GM13976 (cell line): ENCODE data around the gene CRYBA1.

Source experiments
- DNase-seq: peaks from one replicate; pipeline ENCODE4 v3.0.0; 2012; ENCODE audit warnings: low spot score
- in situ Hi-C: fragments of 300-500 bp; cut with MboI; formaldehyde crosslinking; loops from one replicate; pipeline ENCODE4 v1.12.0; 2022; ENCODE audit warnings: low sequenced_read_pairs, mixed read lengths, inconsistent platforms; ENCODE audit not compliant: unreplicated experiment
- TF ChIP-seq, protein P1 (sequence below): IDR thresholded peaks from 2 replicates; pipeline ENCODE4 v1.5.1; 2012; ENCODE audit warnings: borderline replicate concordance, mild to moderate bottlenecking; ENCODE audit not compliant: insufficient read depth; ENCODE audit errors: extremely low read depth, missing control alignments, control extremely low read depth

Gene CRYBA1

GRCh38 chr17:29273924-29274323 is 27.3 kb downstream of the CRYBA1 start:
- TF ChIP-seq, protein P1, sequence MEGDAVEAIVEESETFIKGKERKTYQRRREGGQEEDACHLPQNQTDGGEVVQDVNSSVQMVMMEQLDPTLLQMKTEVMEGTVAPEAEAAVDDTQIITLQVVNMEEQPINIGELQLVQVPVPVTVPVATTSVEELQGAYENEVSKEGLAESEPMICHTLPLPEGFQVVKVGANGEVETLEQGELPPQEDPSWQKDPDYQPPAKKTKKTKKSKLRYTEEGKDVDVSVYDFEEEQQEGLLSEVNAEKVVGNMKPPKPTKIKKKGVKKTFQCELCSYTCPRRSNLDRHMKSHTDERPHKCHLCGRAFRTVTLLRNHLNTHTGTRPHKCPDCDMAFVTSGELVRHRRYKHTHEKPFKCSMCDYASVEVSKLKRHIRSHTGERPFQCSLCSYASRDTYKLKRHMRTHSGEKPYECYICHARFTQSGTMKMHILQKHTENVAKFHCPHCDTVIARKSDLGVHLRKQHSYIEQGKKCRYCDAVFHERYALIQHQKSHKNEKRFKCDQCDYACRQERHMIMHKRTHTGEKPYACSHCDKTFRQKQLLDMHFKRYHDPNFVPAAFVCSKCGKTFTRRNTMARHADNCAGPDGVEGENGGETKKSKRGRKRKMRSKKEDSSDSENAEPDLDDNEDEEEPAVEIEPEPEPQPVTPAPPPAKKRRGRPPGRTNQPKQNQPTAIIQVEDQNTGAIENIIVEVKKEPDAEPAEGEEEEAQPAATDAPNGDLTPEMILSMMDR = no peak
- in situ Hi-C loops = no loop called here
- no peak for DNase-seq

- no peak for DNase-seq
- TF ChIP-seq, protein P1 = no peak
- in situ Hi-C loops = no loop called here
These were observed 32.0 kb downstream of the CRYBA1 start for GRCh38 chr17:29278692-29279091.

GRCh38 chr17:29279397-29280070 is 32.9 kb downstream of the CRYBA1 start:
- TF ChIP-seq, protein P1 = no peak
- no peak for DNase-seq
- in situ Hi-C loops = no loop called here

DNA sequence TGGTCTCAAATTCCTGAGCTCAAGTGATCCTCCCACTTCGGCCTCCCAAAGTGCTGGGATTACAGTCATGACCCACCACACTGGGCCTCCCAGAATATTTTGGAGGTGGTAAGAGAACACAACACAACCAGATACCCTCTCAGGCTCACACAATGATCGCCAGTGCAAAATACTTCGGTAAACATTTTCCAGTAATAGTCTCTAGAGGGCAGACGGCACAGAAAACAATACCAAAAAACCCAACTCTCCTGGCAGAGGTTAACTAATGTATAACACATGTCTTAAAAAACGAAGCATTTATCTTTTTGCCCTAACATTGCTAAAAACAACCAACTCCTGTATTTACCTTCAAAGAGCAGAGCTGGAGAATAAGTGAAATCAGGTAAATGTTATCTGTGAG is 36.8 kb downstream of the CRYBA1 start:
- TF ChIP-seq, protein P1 = no peak
- in situ Hi-C loops = no loop called here
- no peak for DNase-seq

- in situ Hi-C loops = no loop called here
- DNase-seq = no peak
- TF ChIP-seq, protein P1 = no peak
These were observed 37.3 kb downstream of the CRYBA1 start for GRCh38 chr17:29283961-29284360.

DNA sequence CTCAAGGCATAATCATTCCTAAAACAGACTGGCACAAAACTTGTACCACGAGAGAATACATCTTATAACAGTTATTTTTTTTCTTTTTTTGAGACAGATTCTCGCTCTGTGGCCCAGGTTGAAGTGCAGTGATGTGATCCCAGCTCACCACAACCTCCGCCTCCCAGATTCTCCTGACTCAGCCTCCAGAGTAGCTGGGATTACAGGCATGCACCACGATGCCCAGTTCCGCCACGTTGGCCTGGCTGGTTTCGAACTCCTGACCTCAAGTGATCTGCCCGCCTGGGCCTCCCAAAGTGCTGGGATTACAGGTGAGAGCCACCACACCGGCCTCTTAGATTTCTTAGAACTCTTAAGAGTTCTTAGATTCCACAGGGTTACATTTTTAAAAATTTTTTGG is 43.2 kb downstream of the CRYBA1 start:
- in situ Hi-C loops = no loop called here
- TF ChIP-seq, protein P1 = no peak
- DNase-seq = no peak

DNA sequence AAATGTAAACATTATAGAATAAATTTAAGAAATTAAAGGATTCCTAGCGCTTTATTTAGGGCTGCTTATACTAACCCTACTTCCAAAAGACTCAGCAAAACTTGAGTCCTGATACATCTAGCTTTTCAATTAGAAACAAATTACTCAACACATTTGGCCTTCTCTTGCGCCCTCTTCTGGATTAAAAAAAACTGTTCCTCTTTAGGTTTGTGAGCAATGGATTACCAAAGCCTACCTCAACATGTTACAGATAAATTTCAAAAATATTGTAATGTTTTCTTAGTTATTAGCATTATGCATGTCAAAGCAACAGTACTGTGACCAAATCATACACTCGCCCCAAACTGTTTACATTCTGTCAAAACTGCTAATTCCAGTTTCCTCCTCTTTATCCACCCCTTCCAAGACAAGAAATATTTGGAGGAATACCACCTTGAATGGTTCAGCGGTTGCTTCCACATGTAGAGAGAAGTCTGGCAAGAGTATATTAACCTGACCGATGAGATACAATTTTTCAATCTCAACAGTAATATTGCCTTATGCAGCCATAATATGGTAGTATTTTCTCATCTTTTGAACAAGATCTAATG is 44.6 kb downstream of the CRYBA1 start:
- DNase-seq = peak; percentile 60
- TF ChIP-seq, protein P1 = peak; percentile 18
- in situ Hi-C loops = no loop called here
